ENCODE measurements around the gene IRF6. TPM values are rescaled to one million over a fixed set of nuclear protein-coding genes. Genes with fewer than 3 reads are reported as not detected.
A peak's percentile ranks its signal among the peaks of the same experiment; 100 is the strongest.

The IRF6 gene
- total and polyA plus RNA-seq, 8 donors, result 7.7 to 36.8 (median 19.7) TPM

DNA sequence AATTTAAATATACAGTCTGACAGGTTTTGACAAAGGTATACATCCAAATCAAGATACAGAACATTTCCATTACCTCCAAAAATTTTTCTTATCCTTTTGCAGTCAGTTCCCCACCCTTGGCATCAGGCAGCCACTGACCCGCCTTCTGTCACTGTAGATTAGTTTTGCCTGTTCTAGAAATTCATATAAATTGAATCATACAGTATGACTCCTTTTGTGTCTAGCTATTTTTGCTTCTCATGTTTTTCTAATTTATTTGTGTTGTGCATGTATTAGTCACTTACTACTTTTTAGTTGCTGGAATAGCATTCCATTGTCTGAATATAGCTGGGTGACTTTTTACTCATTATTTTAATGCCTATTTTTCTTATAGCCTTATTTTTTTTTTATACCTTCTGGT, 25.7 kb upstream of the IRF6 start:
- FAIRE-seq, result no peak
- Histone ChIP-seq H3K36me3 (peaks cover 0 to 56% (median 13%) of the 10 kb centered on the region in 3 donors), H3K27ac (no peak overlapping the region), H3K4me1 (peaks cover 0 to 10% (median 8%) of the 10 kb centered on the region in 3 donors), H3K4me3 (no peak overlapping the region), H3K9me3 (no peaks in the 10 kb centered on the region), H3K27me3 (no peaks in the 10 kb centered on the region)
- no peak for ATAC-seq
- DNase-seq, result no peak
- TF ChIP-seq, protein P1, sequence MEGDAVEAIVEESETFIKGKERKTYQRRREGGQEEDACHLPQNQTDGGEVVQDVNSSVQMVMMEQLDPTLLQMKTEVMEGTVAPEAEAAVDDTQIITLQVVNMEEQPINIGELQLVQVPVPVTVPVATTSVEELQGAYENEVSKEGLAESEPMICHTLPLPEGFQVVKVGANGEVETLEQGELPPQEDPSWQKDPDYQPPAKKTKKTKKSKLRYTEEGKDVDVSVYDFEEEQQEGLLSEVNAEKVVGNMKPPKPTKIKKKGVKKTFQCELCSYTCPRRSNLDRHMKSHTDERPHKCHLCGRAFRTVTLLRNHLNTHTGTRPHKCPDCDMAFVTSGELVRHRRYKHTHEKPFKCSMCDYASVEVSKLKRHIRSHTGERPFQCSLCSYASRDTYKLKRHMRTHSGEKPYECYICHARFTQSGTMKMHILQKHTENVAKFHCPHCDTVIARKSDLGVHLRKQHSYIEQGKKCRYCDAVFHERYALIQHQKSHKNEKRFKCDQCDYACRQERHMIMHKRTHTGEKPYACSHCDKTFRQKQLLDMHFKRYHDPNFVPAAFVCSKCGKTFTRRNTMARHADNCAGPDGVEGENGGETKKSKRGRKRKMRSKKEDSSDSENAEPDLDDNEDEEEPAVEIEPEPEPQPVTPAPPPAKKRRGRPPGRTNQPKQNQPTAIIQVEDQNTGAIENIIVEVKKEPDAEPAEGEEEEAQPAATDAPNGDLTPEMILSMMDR (IDR thresholded peaks at IDR 0.05), result no peak
- intact Hi-C loops (cut with DNase I), result no loop called here
- WGBS, 2 donors, result 96 to 98% methylated on average over 1 of the region's 1 CpG

DNA sequence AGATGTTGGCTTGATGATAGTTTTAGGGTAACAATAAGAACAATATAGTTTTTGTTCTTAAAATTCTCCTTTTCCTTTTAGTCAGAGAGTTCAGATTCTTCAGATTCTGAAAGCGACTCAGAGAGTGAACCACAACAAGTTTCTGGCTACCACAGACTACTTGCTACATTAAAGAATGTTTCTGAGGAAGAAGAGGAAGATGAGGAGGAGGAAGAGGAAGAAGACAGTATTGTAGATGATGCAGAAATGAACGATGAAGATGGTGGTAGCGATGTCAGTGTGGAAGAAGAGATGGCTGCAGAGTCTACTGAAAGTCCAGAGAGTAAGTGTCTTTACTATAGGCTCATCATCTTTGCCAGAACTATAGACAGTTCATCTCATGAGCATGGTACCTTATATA, 24.8 kb upstream of the IRF6 start:
- TF ChIP-seq, protein P1 (IDR thresholded peaks at IDR 0.05), result no peak
- Histone ChIP-seq H3K27ac (no peak overlapping the region), H3K9me3 (no peaks in the 10 kb centered on the region), H3K4me1 (peaks cover 0 to 10% (median 8%) of the 10 kb centered on the region in 3 donors), H3K36me3 (peaks cover 0 to 49% (median 8%) of the 10 kb centered on the region in 3 donors), H3K4me3 (no peak overlapping the region), H3K27me3 (no peaks in the 10 kb centered on the region)
- no peak for ATAC-seq
- no peak for FAIRE-seq
- intact Hi-C loops (cut with DNase I), result no loop called here
- DNase-seq, result no peak
- 85 to 91% methylated on average over 3 of the region's 3 CpGs for WGBS, 2 donors

DNA sequence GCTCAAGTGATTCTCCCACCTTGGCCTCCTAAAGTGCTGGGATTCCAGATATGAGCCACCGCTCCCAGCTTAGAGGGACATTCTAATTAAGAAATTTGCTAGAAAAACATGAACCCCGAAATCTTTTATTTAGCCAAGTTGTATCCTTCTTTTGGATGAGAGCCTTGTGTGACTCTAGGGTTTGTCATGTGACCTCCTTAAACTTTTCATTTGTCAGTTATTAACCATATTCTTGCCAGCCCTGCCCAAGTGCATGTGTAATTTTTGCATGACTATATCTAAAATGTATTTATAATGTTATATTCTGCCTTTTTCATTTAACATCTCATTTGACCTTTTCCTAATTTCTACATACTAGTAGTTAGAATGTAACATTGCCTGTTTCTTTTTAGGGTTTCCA, 23.8 kb upstream of the IRF6 start:
- no peak for FAIRE-seq
- intact Hi-C loops (cut with DNase I), result no loop called here

DNA sequence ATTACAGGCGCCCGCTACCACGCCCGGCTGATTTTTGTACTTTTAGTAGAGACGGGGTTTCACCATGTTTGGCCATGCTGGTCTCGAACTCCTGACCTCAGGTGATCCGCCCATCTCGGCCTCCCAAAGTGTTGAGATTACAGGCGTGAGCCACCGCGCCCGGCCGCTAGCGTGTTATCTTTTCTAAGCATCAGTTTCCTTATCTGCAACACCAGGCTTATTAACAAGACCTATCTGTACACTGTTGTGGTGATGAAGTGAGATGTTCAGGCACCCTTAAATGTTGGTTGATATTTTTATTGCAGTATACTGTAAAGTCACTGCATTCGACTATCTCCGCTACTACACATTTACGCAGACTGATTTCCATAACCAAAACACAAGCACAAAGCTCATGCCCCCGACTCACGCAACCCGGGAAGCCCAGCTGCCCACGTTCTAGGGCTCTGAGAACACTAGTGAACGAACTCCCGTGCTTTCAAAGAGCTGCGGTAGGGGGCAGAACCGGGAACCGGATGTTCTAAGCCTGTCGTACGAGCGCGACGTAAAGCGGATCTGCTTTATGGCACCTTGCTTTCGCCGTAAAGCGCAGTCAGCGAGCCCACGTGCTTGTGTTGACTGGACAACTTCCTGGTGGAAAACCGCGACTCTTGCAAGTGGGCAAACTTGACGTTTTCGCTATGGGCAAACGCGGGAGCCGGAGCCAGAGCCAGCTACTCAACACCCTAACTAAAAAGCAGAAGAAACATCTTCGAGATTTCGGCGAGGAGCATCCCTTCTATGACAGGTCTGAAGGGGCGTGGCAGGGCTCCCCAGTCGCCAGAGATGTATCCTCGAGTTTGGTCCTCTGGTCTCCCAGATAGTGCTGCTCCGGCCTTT, 21.7 kb upstream of the IRF6 start, which contains the start of gene UTP25:
UTP25 (plus strand) TSS at position 589 of the 879 bp plus-strand sequence; CDS start at position 681, 92 bp downstream.
- intact Hi-C loops (cut with DNase I), result no loop called here
- Histone ChIP-seq H3K27ac (peak within 1 kb of the TSS; percentile 22 to 69 (median 48)), H3K9me3 (no peaks in the 10 kb centered on the region), H3K4me3 (peak within 1 kb of the TSS; percentile 68 to 80 (median 76)), H3K36me3 (peaks cover 0 to 20% (median 0%) of the 10 kb centered on the region in 3 donors), H3K27me3 (no peaks in the 10 kb centered on the region), H3K4me1 (peaks cover 0 to 10% (median 8%) of the 10 kb centered on the region in 3 donors)
- peak; percentile 87 to 95 (median 92) for DNase-seq
- WGBS, 2 donors, result 17 to 19% methylated on average over 51 of the region's 51 CpGs
- TF ChIP-seq, protein P1 (IDR thresholded peaks at IDR 0.05), result peak; percentile 46 to 58 (median 50)
- ATAC-seq, result peak; percentile 96 to 99 (median 98)
- peak; percentile 76 for FAIRE-seq

More for the DNA sequence above, 23.8 kb upstream of the IRF6 start:
- DNase-seq (no peak), ATAC-seq (no peak)
- no peaks in the 10 kb centered on the region for H3K27me3 ChIP-seq
- 82 to 83% methylated on average over 2 of the region's 2 CpGs for whole genome bisulfite sequencing, 2 donors
- H3K4me3 ChIP-seq, result no peak overlapping the region
- no peaks in the 10 kb centered on the region for H3K9me3 ChIP-seq
- H3K27ac ChIP-seq, result no peak overlapping the region
- peaks cover 0 to 10% (median 8%) of the 10 kb centered on the region in 3 donors for H3K4me1 ChIP-seq
- TF ChIP-seq, protein P1 (IDR thresholded peaks at IDR 0.05), result no peak
- peaks cover 0 to 40% (median 8%) of the 10 kb centered on the region in 3 donors for H3K36me3 ChIP-seq
